GM18858 (cell line): Measurements from ENCODE around the gene CAMKK2.
"Not testable (repeated sequence)": the region's sequence is repeated elsewhere in the genome, so short reads cannot be mapped to it uniquely, and the experiment has no call there.

Experiments used
- ATAC-seq: cut with Tn5 transposase; IDR thresholded peaks from one replicate; pipeline ENCODE4 v1.9.1; 2021; ENCODE audit not compliant: unreplicated experiment

The CAMKK2 gene

GRCh38 chr12:121280531-121280930 is 16.0 kb downstream of the CAMKK2 start:
- ATAC-seq, result not testable (repeated sequence)

GRCh38 chr12:121279507-121279915 is 17.0 kb downstream of the CAMKK2 start:
- no peak for ATAC-seq

- no peak for ATAC-seq
These were observed 17.5 kb downstream of the CAMKK2 start for GRCh38 chr12:121279071-121279375.

DNA sequence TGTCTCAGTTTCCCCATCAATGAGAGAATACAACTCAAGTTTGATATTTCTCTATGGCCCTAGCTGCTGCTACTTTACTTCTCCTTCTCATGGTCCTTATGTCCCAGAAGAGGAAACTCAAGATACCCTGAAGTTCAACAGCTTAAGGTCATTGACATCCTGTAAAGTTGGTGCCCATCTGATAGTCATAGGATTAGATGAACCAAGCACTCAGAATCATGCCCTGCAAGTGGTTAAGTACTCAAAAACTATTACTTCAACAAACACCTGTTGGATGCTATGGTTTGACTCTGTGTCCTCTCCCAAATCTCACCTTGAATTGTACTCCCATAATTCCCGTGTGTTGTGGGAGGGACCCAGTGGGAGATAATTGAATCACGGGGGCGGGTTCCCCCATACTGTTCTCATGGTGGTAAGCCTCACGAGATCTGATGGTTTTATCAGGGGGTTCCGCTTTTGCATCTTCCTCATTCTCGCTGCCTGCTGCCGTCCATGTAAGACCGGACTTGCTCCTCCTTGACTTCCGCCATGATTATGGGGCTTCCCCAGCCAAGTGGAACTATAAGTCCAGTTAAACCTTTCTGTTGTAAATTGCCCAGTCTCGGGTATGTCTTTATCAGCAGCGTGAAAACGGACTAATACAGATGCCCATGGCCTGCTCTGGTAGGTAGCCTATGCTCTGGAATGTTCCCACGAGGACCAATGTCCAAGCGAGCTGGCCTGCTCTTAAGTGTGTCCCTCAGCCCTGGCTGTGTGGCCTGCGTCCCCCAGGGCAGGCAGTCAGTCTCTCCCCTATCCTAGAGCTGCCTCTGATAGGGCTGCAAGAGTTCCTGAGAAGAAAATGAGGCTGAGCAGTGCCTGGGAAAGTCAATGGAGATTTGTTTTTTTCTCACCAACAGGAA is 18.1 kb downstream of the CAMKK2 start:
- no peak for ATAC-seq

GRCh38 chr12:121277374-121277759 is 19.1 kb downstream of the CAMKK2 start:
- ATAC-seq, result no peak

DNA sequence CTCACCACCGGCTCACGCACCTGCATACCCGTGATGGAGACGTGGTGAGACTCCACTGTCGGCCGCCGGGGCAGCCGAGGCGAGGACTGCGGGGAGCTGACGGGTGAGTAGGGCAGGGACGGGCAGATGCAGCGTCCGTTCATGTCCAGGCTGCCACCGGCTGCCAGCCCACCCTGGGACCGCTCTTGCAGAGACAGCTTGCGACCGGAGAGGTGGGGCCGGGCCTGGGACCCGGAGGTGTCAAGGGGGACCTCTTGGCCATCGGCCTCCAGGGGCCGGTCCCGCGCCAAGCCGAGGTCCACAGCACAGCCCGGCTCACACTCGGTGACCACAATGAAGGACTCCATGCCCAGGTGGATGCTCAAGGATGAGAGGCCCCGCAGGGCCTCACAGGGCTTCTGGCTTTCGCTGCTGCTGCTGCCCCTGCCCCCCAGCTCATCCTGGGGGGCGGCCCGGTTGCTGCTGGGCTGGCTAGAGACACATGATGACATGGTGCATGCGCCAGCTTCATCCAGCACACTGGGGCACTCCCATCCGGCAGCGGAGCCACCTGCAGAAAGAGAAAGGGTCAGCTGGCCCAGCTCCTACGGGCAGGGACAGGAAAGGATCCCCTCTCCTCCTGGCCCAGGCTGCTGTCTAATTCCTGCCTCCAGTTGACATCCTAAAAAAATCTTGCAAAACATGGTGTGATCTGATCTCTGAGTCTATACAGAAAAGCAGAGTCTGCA is 22.3 kb downstream of the CAMKK2 start:
- no peak for ATAC-seq

DNA sequence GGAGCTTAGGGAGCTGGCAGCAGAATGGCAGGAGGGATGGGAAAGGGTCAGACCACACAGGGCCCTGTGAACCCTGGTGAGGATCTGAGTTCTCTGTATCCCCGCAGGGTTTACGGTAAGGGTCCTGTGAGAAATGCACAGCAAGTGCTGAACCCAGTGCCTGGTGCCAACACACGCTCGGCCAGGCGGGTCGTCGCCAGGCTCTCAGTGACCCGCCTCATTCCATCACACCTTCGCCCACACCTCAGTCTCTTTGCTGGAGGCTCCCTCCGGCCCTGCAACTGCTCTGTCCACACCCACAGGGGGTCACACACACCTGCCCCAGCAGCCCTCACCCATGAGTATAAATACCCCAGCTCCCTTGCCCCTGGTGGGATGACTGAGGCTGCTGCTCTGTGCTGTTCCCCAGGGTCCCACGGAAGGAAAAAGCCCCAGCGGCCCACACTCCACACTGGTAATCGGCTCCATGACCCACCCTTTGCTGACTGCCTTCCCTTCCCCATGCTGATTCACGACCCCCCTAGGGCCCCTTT is 23.1 kb downstream of the CAMKK2 start:
- ATAC-seq, result no peak

- ATAC-seq, result no peak
These were observed 28.7 kb downstream of the CAMKK2 start for GRCh38 chr12:121267822-121268221.

DNA sequence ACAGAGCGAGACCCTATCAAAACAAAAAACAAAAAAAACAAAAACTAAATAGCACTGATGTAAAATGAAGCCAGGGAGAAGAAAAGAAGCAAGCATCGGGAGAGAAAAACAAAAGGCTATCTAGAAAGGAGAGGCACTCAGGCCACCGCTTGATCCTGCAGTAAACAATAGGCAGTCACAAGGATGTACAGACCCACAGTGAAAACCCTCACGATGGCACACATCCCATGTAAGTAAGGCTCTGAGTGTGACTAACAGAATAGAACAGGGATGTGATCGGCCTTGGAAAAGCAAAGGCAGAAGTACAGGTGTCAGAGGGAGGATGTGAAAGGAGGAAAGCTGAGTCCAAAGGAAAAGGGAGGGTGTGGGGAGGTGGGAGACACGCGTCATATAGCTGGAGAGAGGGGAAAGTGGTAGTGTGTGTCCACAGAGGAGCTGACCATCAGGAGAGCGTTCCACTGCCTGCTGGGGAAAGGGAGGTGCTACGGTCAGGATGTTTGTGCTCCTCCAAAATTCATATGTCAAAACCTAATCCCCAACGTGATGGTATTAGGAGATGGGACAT is 31.5 kb downstream of the CAMKK2 start:
- no peak for ATAC-seq

DNA sequence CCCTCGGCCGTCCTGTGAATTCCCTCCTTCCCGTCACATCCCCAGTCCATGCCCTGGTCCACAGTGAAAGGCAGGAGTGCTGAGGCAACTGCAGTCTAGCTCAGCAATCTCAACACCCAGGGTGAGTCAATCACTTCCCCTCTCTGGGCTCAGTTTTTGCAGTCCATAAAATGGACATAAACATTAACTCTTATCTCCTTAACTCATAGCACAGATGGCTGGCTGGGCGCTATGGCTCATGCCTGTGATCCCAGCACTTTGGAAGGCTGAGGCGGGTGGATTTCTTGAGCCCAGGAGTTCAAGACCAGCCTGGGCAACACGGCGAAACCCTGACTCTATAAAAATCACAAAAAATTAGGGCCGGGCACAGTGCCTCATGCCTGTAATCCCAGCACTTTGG is 32.4 kb downstream of the CAMKK2 start:
- no peak for ATAC-seq

DNA sequence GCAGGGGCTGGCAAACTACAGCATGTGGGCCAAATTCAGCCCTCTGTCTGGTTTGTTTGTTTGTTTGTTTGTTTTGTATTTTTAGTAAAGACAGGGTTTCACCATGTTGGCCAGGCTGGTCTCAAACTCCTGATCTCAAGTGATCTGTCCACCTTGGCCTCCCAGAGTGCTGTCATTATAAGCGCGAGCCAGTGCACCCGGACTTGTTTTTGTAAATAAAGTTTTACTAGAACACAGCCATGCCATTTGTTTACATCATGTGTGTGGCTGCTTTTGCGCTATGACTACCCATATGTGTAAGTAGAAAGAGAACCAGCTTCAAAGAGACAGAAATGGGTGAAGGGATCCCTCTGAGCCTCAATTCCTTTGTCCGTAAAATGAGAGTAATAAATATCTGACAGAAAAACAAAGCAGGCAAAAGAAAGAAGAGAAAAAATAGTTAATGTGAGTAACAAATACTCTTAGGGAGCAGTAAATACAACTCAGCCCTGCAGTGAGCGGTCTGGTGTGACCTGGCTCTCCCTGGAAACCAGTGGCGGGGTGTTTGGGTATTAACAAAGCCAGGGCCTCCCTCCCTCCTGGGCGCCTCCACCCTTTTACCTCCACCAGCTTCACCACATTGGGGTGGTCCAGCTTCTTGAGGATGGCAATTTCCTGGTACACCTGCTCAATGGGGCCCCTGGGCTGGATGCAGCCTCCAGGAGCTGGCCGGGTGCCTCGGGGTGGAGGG is 33.1 kb downstream of the CAMKK2 start:
- no peak for ATAC-seq

GRCh38 chr12:121261398-121261797 is 35.1 kb downstream of the CAMKK2 start:
- no peak for ATAC-seq

DNA sequence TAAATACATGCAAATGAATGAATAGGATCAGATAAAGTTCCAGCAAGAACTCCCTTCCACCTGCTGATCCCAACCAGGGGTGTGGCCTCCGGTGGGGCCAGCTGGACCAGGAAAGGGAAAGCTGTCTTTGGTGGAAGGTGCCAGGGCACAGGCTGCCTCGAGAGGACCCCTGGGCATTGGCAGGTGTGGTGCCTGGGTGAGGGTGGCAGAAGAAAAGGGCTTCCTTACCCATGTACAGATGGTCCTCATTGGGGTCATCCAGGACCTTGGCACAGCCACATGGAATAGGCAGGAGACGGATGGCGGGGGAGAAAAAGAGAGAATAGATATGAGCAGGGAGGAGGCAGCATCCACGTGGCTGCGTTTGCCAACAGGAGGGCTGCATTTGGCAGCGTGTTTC is 36.4 kb downstream of the CAMKK2 start:
- ATAC-seq, result no peak

GRCh38 chr12:121259074-121259473 is 37.4 kb downstream of the CAMKK2 start:
- ATAC-seq, result no peak

- not testable (repeated sequence) for ATAC-seq
These were observed 38.6 kb downstream of the CAMKK2 start for GRCh38 chr12:121257704-121258449.

- ATAC-seq, result no peak
These were observed 41.1 kb downstream of the CAMKK2 start for GRCh38 chr12:121255433-121255832.

DNA sequence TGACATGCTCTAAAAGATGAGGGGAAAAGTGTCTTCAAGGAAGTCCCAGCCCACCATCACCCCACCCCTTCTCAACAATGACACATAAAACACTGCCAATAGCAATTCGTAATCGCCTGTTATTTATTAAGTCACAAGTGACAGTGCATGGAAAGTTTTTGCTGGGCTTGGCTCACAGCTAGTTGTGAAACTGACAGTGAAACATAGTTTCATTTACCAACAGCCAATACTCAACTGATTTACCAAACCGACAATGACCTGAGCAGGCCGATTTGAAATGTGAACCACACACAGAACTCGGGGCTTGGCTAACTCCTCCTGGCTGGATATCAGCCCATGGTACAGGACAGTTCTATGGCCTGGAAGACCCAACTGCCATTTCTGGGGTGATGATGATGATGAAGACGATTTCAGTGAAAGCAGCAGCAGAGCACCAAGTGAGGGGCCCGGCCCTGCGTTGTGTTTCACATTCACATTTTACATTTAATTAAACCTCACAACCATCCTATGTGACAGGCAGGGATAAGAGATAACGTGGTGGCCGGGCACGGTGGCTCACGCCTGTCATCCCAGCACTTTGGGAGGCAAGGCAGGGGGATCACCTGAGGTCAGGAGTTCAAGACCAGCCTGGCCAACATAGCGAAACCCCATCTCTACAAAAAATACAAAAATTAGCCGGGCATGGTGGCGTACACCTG is 42.7 kb downstream of the CAMKK2 start:
- no peak for ATAC-seq

- no peak for ATAC-seq
These were observed 43.7 kb downstream of the CAMKK2 start for GRCh38 chr12:121252712-121253345.

- no peak for ATAC-seq
These were observed 44.7 kb downstream of the CAMKK2 start for GRCh38 chr12:121251838-121252237.
